NT2/D1 (cell line): ENCODE results near the gene RNF144B.

Source experiments
- SUZ12 ChIP-seq: IDR thresholded peaks from 2 replicates; pipeline ENCODE4 v1.6.1; 2011; ENCODE audit not compliant: insufficient read length, insufficient read depth; ENCODE audit errors: extremely low read depth
- YY1 ChIP-seq: IDR thresholded peaks from 2 replicates; pipeline ENCODE4 v1.6.1; 2011; ENCODE audit not compliant: insufficient read length, insufficient read depth
- ZNF274 ChIP-seq: IDR thresholded peaks from 2 replicates; pipeline ENCODE4 v1.6.1; 2011; ENCODE audit warnings: mild to moderate bottlenecking, low read depth, low read length

GRCh38 chr6:18489335-18489734 lies 102.2 kb downstream of the RNF144B start:
- TF ChIP-seq SUZ12 (no peak), YY1 (no peak), ZNF274 (no peak)
